ENCODE results near the gene NELL2.

The NELL2 gene

DNA sequence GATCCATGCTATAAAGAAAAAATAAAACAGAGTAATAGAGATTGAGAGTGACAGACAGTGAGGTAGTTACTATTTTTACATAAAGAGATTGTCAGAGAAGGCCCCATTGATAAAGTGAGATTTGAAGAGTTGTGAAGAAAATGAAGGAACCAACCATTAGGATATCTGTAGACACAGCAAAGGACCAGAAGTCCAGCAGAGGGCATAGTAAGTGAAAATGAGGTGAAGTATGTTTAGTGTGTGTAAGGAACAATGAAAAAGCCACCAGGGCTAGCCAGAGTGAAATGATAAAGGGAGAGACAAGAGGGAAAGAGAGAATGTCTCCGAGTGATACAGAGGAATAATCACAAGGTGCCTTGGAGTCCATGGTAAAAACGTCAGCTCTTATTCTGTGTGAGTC lies 411.0 kb downstream of the NELL2 start:
- no peak for DNase-seq (ENCODE audit: low read depth in 2 of 2)

DNA sequence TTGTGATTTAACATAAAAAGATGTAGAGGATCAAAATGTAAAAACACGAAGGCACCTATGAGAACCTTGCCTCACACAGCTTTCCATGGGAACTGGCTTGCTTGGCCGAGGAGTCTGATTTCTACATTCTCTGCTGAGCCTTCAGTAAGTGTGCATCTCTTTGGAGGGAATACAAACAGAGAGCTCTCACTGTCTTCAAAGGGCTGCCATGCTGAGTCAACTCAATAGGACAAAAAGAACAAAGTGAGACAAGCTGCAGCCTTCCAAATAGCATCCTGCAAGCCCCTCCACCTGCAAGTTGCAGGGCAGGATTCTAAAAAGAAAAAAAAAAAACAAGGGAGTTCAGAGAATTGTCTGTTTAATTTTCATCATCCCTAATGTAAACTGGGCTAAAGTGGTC lies 411.9 kb downstream of the NELL2 start:
- DNase-seq (ENCODE audit: low read depth in 2 of 2): no peak

DNA sequence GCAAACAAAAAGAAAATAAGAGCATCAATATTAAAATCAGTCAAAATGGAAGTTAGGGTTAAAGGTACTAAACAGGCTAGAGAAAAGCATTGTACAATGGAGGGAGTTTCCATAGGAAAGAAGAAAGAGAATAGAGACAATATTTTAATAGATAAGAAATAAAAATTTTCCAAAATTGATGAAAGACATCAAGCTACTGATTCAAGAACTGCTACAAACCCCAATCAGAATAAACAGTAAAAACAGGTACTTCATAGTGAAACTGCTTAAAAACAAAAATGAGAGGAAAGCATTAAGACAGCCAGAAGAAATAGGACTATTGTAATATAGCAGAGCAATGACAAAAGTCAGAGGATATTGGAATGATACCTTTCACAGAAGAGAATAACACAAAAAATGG lies 413.4 kb downstream of the NELL2 start:
- no peak for DNase-seq (ENCODE audit: low read depth in 2 of 2)

DNA sequence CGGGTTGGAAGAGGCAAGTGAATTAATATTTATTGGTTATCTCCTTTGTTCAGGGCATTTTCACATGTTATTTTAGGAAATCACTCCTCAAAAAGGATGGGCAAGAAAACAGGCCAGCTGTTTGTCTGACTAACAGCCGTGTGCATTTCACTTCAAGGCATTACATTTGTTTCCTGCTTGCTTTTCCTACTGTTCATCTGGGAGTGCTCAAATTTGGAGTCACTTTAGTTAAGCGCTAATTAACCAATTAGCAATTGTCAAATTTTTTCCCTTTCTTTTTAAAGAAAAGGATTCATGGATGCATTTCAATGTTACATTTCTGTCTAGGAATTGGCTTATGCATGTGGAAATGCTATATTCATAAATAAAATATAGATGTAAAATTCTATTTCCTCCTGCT lies 415.9 kb downstream of the NELL2 start:
- DNase-seq (ENCODE audit: low read depth in 2 of 2): no peak

DNA sequence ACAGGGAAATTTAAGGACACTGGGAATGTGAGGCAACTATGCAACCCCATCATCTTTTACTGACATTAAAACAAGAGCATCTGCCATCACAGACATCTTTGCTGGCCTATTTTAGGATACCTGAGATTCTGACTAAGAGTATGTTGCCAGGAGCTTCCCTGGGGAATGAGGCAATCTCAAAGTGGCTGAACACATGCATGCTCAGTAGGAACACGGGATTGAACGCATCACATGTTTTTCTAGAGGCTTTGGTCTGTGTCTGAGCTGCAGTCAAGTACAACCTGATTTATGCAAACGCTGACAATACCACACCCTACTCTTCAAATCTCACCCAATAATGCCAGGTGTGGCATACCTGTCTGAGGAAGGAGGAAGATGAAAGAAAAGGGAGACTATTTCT lies 416.5 kb downstream of the NELL2 start:
- no peak for DNase-seq (ENCODE audit: low read depth in 2 of 2)

All from stimulated activated CD8-positive, alpha-beta memory T cell treated with anti-CD3 and anti-CD28 coated beads, Interleukin-7, amount 100 ng/mL, for 1 hour (primary cell).